ENCODE results near the gene RNF26. TPM values are rescaled to one million over a fixed set of nuclear protein-coding genes. Genes with fewer than 3 reads are reported as not detected.

The RNF26 gene
- polyA plus RNA-seq, 4 donors: 6.5 to 28.3 (median 17.5) TPM

DNA sequence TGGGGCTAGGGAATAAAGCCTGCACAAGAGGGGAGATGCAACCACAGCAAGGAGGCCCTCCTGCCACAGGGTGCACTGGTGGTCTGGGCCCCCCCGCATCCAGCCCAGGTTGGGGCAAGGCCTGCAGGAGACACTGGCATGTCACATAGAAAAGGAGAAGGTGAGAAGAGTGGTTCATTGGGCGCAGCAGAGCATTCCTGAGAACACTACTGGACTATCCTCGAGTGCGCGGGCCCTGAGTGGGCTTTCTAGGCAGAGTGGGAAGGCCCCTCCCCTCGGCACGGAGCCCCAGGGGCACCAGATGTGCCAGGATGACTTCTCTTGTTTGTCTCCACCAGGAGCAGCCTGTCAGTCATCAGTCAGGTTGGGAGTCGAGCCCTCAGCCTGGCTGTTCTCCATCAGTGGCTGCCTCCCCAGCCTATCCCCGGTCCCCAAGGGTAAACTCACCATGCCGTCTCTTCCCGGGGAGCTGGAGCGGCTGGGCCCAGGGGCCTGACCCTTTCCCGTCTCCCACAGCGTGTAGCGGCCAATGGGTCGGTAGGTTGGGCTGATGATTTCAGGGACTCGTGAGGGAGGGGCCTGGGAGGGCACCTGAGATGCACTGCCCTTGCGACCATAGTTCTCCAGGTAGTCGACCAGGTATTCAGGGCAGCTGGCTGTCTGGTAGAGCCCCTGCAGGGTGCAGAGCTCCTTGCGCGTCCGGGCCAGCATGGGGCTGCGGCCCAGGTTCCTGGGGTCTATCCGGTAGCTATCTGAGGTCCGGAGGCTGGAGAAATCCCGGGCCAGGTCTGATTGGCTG lies 38.1 kb downstream of the RNF26 start:
- H3K4me3 ChIP-seq (ENCODE audit: low read depth in 1 of 3, low read length in 3 of 3): no peak overlapping the region
- H3K9me3 ChIP-seq (ENCODE audit: control insufficient read depth in 2 of 2, insufficient read depth in 1 of 2, low read depth in 1 of 2, low read length in 1 of 2): no peaks in the 10 kb centered on the region
- peaks cover 4 to 71% (median 12%) of the 10 kb centered on the region in 3 donors for H3K4me1 ChIP-seq (ENCODE audit: control insufficient read depth in 3 of 3, insufficient read depth in 2 of 3, low read depth in 1 of 3, low read length in 2 of 3)
- H3K27ac ChIP-seq (ENCODE audit: low read depth in 1 of 3, low read length in 2 of 3): no peak overlapping the region
- DNase-seq (no peak), FAIRE-seq (no peak)
- no peaks in the 10 kb centered on the region for H3K36me3 ChIP-seq (ENCODE audit: control insufficient read depth in 3 of 3, insufficient read depth in 2 of 3, low read depth in 1 of 3, low read length in 3 of 3)
- 87 to 90% (median 89%) methylated on average over 24 to 26 of the region's 26 CpGs for WGBS, 3 donors
- H3K27me3 ChIP-seq (ENCODE audit: control insufficient read depth in 3 of 3, insufficient read depth in 3 of 3, low read length in 3 of 3): no peaks in the 10 kb centered on the region

DNA sequence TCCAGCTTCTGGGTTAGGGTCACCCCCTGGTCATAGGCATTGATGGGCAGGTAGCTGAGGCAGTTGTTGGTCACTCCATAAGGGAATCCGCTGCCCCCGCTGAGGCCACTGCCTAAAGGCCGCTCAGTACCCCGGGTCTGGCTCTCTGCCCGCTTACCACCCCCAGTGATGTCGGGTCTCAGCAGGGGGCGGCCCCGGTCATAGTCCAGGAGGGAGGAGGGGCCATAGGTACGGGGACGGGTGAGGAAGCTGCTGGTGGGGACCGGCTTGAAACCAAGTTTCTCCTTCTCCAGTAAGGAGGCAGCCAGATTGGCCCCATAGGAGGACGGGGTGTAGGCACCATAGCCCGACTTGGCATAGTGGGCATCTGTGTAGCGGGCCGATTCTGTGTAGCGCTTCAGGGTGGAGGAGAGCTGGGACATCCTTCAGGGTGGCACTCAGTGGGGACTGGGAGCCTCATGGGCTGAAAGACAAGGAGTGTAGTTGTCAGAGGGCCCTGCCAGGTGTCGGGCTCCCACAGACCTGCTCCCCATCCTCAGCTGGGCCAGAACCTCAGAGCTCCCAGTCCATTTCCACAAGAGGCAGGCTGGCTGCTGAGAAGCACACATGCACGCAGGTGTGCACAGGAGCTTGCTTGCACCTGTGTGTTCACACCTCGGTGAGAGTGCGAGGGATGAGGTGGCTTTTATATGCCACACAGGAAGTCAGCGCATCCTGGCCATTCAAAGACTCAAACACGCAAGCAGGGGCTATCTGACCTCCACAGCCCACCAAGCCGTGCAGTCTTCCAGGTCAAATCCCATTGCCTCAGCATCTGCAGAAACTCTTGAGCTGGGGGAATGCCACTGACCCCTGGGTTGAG lies 39.0 kb downstream of the RNF26 start:
- WGBS, 3 donors: 67 to 76% (median 69%) methylated on average over 23 of the region's 23 CpGs
- no peak overlapping the region for H3K4me3 ChIP-seq (ENCODE audit: low read depth in 1 of 3, low read length in 3 of 3)
- FAIRE-seq: no peak
- H3K27me3 ChIP-seq (ENCODE audit: control insufficient read depth in 3 of 3, insufficient read depth in 3 of 3, low read length in 3 of 3): no peaks in the 10 kb centered on the region
- H3K36me3 ChIP-seq (ENCODE audit: control insufficient read depth in 3 of 3, insufficient read depth in 2 of 3, low read depth in 1 of 3, low read length in 3 of 3): no peaks in the 10 kb centered on the region
- H3K27ac ChIP-seq (ENCODE audit: low read depth in 1 of 3, low read length in 2 of 3): no peak overlapping the region
- peaks cover 0 to 63% (median 12%) of the 10 kb centered on the region in 3 donors for H3K4me1 ChIP-seq (ENCODE audit: control insufficient read depth in 3 of 3, insufficient read depth in 2 of 3, low read depth in 1 of 3, low read length in 2 of 3)
- no peaks in the 10 kb centered on the region for H3K9me3 ChIP-seq (ENCODE audit: control insufficient read depth in 2 of 2, insufficient read depth in 1 of 2, low read depth in 1 of 2, low read length in 1 of 2)
- DNase-seq: no peak

- H3K9me3 ChIP-seq (ENCODE audit: control insufficient read depth in 2 of 2, insufficient read depth in 1 of 2, low read depth in 1 of 2, low read length in 1 of 2): no peaks in the 10 kb centered on the region
- no peaks in the 10 kb centered on the region for H3K27me3 ChIP-seq (ENCODE audit: control insufficient read depth in 3 of 3, insufficient read depth in 3 of 3, low read length in 3 of 3)
- H3K36me3 ChIP-seq (ENCODE audit: control insufficient read depth in 3 of 3, insufficient read depth in 2 of 3, low read depth in 1 of 3, low read length in 3 of 3): no peaks in the 10 kb centered on the region
- FAIRE-seq: no peak
- peak; percentile 85 to 87 for DNase-seq
- 46 to 56% (median 47%) methylated on average over 5 of the region's 5 CpGs for WGBS, 3 donors
- H3K4me3 ChIP-seq (ENCODE audit: low read depth in 1 of 3, low read length in 3 of 3): no peak overlapping the region
- peaks cover 0 to 55% (median 12%) of the 10 kb centered on the region in 3 donors for H3K4me1 ChIP-seq (ENCODE audit: control insufficient read depth in 3 of 3, insufficient read depth in 2 of 3, low read depth in 1 of 3, low read length in 2 of 3)
- no peak overlapping the region for H3K27ac ChIP-seq (ENCODE audit: low read depth in 1 of 3, low read length in 2 of 3)
These were observed 39.7 kb downstream of the RNF26 start for GRCh38 chr11:119373921-119374631.

GRCh38 chr11:119374632-119375336 lies 40.5 kb downstream of the RNF26 start:
- FAIRE-seq: no peak
- no peaks in the 10 kb centered on the region for H3K27me3 ChIP-seq (ENCODE audit: control insufficient read depth in 3 of 3, insufficient read depth in 3 of 3, low read length in 3 of 3)
- no peak overlapping the region for H3K4me3 ChIP-seq (ENCODE audit: low read depth in 1 of 3, low read length in 3 of 3)
- 44 to 53% (median 47%) methylated on average over 11 of the region's 11 CpGs for WGBS, 3 donors
- no peak for DNase-seq
- H3K27ac ChIP-seq (ENCODE audit: low read depth in 1 of 3, low read length in 2 of 3): peak overlapping the region in 1 of 3 donors; percentile 50
- H3K36me3 ChIP-seq (ENCODE audit: control insufficient read depth in 3 of 3, insufficient read depth in 2 of 3, low read depth in 1 of 3, low read length in 3 of 3): no peaks in the 10 kb centered on the region
- peaks cover 0 to 48% (median 9%) of the 10 kb centered on the region in 3 donors for H3K4me1 ChIP-seq (ENCODE audit: control insufficient read depth in 3 of 3, insufficient read depth in 2 of 3, low read depth in 1 of 3, low read length in 2 of 3)
- no peaks in the 10 kb centered on the region for H3K9me3 ChIP-seq (ENCODE audit: control insufficient read depth in 2 of 2, insufficient read depth in 1 of 2, low read depth in 1 of 2, low read length in 1 of 2)

DNA sequence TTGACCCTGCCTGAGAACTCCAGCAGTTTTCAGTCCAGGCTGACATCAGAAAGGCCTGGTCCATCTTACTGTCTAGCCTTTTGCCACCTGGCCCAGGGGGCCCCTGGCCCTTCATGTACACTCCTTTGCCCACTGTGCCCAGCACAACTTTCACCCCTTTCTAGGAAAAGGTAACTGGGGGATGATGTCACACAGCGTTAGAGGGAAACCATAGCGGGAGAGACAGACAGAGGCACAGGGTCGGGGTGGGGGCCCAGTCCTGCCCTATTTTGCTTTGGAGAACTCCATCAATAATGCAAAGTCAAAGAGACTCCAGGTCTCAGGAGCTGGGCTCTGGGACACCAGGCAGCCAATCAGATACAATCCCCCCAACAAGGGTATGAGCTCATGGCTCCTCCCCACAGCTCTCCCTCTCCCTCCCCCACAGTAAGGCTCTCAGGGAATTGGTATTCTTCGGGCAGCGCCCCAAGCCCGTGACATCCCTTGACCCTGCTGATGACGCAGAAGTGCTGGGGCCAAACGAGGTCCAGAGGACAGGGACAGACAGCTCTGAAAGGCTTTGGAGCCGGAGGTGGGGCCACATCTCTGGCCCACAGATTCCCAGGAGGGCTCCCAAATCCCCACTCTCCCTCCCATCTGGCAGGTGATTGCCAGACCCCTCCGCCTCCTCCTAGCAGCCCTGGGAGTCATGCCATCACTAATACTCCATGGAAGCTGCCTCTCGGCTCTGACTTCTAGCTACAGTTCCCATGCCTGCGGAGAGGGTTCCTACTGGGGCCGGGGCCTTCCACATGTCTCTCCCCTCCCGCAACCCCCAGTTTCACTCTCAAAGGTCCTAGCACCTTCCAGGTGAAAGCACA lies 41.2 kb downstream of the RNF26 start:
- FAIRE-seq (no peak), DNase-seq (no peak)
- Histone ChIP-seq H3K4me1 (ENCODE audit: control insufficient read depth in 3 of 3, insufficient read depth in 2 of 3, low read depth in 1 of 3, low read length in 2 of 3) (peaks cover 0 to 40% (median 8%) of the 10 kb centered on the region in 3 donors), H3K4me3 (ENCODE audit: low read depth in 1 of 3, low read length in 3 of 3) (no peak overlapping the region), H3K27me3 (ENCODE audit: control insufficient read depth in 3 of 3, insufficient read depth in 3 of 3, low read length in 3 of 3) (peaks cover 0 to 6% (median 0%) of the 10 kb centered on the region in 3 donors), H3K36me3 (ENCODE audit: control insufficient read depth in 3 of 3, insufficient read depth in 2 of 3, low read depth in 1 of 3, low read length in 3 of 3) (no peaks in the 10 kb centered on the region), H3K27ac (ENCODE audit: low read depth in 1 of 3, low read length in 2 of 3) (peak overlapping the region in 1 of 3 donors; percentile 69), H3K9me3 (ENCODE audit: control insufficient read depth in 2 of 2, insufficient read depth in 1 of 2, low read depth in 1 of 2, low read length in 1 of 2) (no peaks in the 10 kb centered on the region)
- WGBS, 3 donors: 66 to 76% (median 68%) methylated on average over 12 to 14 of the region's 14 CpGs

- Histone ChIP-seq H3K27me3 (ENCODE audit: control insufficient read depth in 3 of 3, insufficient read depth in 3 of 3, low read length in 3 of 3) (peaks cover 0 to 13% (median 0%) of the 10 kb centered on the region in 3 donors), H3K27ac (ENCODE audit: low read depth in 1 of 3, low read length in 2 of 3) (peak overlapping the region in 1 of 3 donors; percentile 69), H3K4me1 (ENCODE audit: control insufficient read depth in 3 of 3, insufficient read depth in 2 of 3, low read depth in 1 of 3, low read length in 2 of 3) (peaks cover 0 to 40% (median 3%) of the 10 kb centered on the region in 3 donors), H3K9me3 (ENCODE audit: control insufficient read depth in 2 of 2, insufficient read depth in 1 of 2, low read depth in 1 of 2, low read length in 1 of 2) (no peaks in the 10 kb centered on the region), H3K4me3 (ENCODE audit: low read depth in 1 of 3, low read length in 3 of 3) (no peak overlapping the region), H3K36me3 (ENCODE audit: control insufficient read depth in 3 of 3, insufficient read depth in 2 of 3, low read depth in 1 of 3, low read length in 3 of 3) (no peaks in the 10 kb centered on the region)
- WGBS, 3 donors: 80 to 82% (median 80%) methylated on average over 10 to 11 of the region's 11 CpGs
- DNase-seq (no peak), FAIRE-seq (no peak)
These were observed 42.0 kb downstream of the RNF26 start for GRCh38 chr11:119376197-119376847.

Data from small intestine (tissue), 7 donors.